ENCODE data around the gene CSNK1D.

DNA sequence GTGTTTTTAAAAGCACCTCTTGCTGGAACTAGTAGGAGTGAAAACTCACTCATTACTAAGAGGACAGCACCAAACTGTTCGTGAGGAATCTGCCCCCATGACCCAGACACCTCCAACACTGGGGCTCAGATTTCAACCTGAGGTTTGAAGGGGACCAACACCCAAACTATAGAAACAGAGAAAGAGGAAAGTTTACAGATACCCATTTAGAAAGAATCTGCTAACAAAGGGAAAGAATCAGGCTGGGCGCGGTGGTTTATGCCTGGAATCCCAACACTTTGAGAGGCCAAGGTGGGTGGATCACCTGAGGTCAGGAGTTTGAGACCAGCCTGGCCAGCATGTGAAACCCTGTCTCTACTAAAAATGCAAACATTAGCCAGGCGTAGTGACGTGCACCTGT, 3.4 kb upstream of the CSNK1D start:
- TF ChIP-seq POLR2AphosphoS5 (IDR thresholded peaks at IDR 0.05; ENCODE audit: low read depth, low read length) (no peak), POLR2A (IDR thresholded peaks at IDR 0.05; ENCODE audit: low read depth, low read length) (no peak), TAF1 (IDR thresholded peaks at IDR 0.05; ENCODE audit: low read depth, low read length) (no peak), POU2F2 (IDR thresholded peaks at IDR 0.05; ENCODE audit: low read depth, low read length) (no peak), PAX5 (IDR thresholded peaks at IDR 0.05; ENCODE audit: insufficient read depth, low read length, severe bottlenecking) (no peak)

Data from GM12891 (cell line).